ENCODE measurements around the gene ZGPAT. TPM values are rescaled to one million over a fixed set of nuclear protein-coding genes. Genes with fewer than 3 reads are reported as not detected.

ZGPAT gene
- total and polyA plus RNA-seq, 9 of the 15 experiments (the other 6 are each of a cell fraction or from before 2014, with no cell fraction given), result 0.14 to 26.6 (median 7.4) TPM

DNA sequence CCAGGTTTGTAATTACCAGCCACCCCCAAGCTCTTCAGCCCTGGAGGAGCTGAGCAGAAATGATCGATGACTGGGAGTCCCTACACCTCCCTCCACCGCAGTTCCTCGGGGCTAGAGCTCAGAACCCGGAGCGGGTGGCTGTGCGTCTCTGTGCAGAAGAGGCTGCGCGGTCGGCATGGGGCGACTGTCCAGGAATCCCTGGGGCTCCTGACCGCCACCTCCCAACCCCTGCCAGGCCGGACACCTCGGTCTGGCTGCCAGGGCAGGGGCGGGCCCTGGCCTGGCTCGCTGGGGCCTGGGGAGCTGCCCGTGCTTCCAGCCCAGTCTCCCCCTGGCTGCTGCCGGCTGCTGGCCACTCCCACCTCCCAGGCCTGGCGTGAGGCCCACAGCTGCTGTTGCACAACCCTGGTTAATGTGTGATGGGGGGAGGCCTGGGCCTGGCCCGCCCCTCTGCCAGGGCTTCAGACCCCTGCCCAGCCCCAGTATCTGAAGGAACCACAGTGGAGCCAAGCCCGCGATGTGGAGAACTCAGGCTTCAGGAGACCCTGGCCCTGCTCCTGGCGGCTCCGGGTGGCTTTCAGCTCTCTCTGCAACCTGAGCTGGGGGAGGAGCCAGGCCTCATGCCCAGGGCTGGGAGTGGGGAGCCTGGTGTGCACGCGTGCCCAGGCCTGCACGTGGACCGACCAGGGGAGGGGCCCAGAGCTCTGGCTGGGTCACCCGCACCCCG, 33.0 kb downstream of the ZGPAT start:
- peaks cover 11 to 78% of the 10 kb centered on the region in 2 experiments for H3K4me1 ChIP-seq (replicated peaks in 1 of 2; ENCODE audit: control insufficient read depth in 2 of 2, insufficient read depth in 2 of 2, low read length in 2 of 2)
- ATAC-seq (peak; percentile 80), FAIRE-seq (peak; percentile 93), DNase-seq (ENCODE audit: extremely low read depth in 1 of 4, low spot score in 3 of 4) (peak; percentile 65 to 87 (median 76))
- peaks cover 16% of the 10 kb centered on the region for H3K79me2 ChIP-seq (ENCODE audit: control insufficient read depth, insufficient read depth, low read length)
- ChIA-PET CTCF (ENCODE audit: low intra/inter-chr PET ratio) (no interaction called here), POLR2A (interaction anchor here (0.6 to 2.0 kb wide), 13 partner anchors 10 to 240 kb away, joined by 3 to 7 read pairs (median 3); partner anchors contain the start of genes ARFRP1, PRPF6 and ZGPAT)
- peak overlapping the region; percentile 66 for H3K4me3 ChIP-seq
- peaks cover 44% of the 10 kb centered on the region; the same call in 1 of the 3 replicates for H3K36me3 ChIP-seq (ENCODE audit: control insufficient read depth, insufficient read depth, low read length)
- H3K9ac ChIP-seq (ENCODE audit: insufficient read depth in 1 of 2, low read depth in 2 of 2, low read length in 2 of 2), result peak overlapping the region; percentile 82 to 96
- peak overlapping the region; percentile 70 for H2AFZ ChIP-seq (ENCODE audit: low read depth, low read length)
- H4K20me1 ChIP-seq (replicated peaks; ENCODE audit: control insufficient read depth, insufficient read depth, low read length), result no peaks in the 10 kb centered on the region; the same call in 1 of the 2 replicates
- peak overlapping the region; percentile 84 for H3K4me2 ChIP-seq (ENCODE audit: insufficient read depth, low read length)
- H3K9me3 ChIP-seq (replicated peaks; ENCODE audit: control insufficient read depth, insufficient read depth, low read depth, low read length), result no peaks in the 10 kb centered on the region
- intact Hi-C loops (cut with micrococcal nuclease), result no loop called here
- H3K9me1 ChIP-seq (ENCODE audit: control insufficient read depth, insufficient read depth, low read length), result no peaks in the 10 kb centered on the region
- BruUV-seq (replicated peaks), result TSS peak; percentile 44
- in situ Hi-C loops (cut with MboI), result no loop called here
- H3K27me3 ChIP-seq (ENCODE audit: control insufficient read depth in 2 of 2, insufficient read depth in 2 of 2, low read length in 2 of 2), result no peaks in the 10 kb centered on the region
- peak overlapping the region; percentile 82 for H3K27ac ChIP-seq (ENCODE audit: extremely low read depth, low read depth, low read length)
- under 1% methylated on average over 16 of the region's 29 CpGs for WGBS (ENCODE audit: insufficient coverage, low coverage, missing lambda C conversion rate)
- TF ChIP-seq KAT8 (IDR thresholded peaks at IDR 0.05; ENCODE audit: low read depth), result no peak
- no peak for TF ChIP-seq TBL1XR1 (IDR thresholded peaks at IDR 0.05; ENCODE audit: low read length in 2 of 2)
- TF ChIP-seq PURB (CRISPR knock-in tag; IDR thresholded peaks at IDR 0.05; ENCODE audit: low read depth), result no peak; the same call in 1 of the 2 replicates
- no peak for TF ChIP-seq PRPF4 (IDR thresholded peaks at IDR 0.05; ENCODE audit: insufficient read depth, low read depth, low read length, poor library complexity, severe bottlenecking)
- TF ChIP-seq HEY1 (CRISPR knock-in tag; IDR thresholded peaks at IDR 0.05; ENCODE audit: borderline replicate concordance), result no peak
- TF ChIP-seq, protein P1, sequence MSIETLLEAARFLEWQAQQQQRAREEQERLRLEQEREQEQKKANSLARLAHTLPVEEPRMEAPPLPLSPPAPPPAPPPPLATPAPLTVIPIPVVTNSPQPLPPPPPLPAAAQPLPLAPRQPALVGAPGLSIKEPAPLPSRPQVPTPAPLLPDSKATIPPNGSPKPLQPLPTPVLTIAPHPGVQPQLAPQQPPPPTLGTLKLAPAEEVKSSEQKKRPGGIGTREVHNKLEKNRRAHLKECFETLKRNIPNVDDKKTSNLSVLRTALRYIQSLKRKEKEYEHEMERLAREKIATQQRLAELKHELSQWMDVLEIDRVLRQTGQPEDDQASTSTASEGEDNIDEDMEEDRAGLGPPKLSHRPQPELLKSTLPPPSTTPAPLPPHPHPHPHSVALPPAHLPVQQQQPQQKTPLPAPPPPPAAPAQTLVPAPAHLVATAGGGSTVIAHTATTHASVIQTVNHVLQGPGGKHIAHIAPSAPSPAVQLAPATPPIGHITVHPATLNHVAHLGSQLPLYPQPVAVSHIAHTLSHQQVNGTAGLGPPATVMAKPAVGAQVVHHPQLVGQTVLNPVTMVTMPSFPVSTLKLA (conservative IDR thresholded peaks at IDR 0.05), result peak; percentile 83 to 88
- TF ChIP-seq, protein P2, sequence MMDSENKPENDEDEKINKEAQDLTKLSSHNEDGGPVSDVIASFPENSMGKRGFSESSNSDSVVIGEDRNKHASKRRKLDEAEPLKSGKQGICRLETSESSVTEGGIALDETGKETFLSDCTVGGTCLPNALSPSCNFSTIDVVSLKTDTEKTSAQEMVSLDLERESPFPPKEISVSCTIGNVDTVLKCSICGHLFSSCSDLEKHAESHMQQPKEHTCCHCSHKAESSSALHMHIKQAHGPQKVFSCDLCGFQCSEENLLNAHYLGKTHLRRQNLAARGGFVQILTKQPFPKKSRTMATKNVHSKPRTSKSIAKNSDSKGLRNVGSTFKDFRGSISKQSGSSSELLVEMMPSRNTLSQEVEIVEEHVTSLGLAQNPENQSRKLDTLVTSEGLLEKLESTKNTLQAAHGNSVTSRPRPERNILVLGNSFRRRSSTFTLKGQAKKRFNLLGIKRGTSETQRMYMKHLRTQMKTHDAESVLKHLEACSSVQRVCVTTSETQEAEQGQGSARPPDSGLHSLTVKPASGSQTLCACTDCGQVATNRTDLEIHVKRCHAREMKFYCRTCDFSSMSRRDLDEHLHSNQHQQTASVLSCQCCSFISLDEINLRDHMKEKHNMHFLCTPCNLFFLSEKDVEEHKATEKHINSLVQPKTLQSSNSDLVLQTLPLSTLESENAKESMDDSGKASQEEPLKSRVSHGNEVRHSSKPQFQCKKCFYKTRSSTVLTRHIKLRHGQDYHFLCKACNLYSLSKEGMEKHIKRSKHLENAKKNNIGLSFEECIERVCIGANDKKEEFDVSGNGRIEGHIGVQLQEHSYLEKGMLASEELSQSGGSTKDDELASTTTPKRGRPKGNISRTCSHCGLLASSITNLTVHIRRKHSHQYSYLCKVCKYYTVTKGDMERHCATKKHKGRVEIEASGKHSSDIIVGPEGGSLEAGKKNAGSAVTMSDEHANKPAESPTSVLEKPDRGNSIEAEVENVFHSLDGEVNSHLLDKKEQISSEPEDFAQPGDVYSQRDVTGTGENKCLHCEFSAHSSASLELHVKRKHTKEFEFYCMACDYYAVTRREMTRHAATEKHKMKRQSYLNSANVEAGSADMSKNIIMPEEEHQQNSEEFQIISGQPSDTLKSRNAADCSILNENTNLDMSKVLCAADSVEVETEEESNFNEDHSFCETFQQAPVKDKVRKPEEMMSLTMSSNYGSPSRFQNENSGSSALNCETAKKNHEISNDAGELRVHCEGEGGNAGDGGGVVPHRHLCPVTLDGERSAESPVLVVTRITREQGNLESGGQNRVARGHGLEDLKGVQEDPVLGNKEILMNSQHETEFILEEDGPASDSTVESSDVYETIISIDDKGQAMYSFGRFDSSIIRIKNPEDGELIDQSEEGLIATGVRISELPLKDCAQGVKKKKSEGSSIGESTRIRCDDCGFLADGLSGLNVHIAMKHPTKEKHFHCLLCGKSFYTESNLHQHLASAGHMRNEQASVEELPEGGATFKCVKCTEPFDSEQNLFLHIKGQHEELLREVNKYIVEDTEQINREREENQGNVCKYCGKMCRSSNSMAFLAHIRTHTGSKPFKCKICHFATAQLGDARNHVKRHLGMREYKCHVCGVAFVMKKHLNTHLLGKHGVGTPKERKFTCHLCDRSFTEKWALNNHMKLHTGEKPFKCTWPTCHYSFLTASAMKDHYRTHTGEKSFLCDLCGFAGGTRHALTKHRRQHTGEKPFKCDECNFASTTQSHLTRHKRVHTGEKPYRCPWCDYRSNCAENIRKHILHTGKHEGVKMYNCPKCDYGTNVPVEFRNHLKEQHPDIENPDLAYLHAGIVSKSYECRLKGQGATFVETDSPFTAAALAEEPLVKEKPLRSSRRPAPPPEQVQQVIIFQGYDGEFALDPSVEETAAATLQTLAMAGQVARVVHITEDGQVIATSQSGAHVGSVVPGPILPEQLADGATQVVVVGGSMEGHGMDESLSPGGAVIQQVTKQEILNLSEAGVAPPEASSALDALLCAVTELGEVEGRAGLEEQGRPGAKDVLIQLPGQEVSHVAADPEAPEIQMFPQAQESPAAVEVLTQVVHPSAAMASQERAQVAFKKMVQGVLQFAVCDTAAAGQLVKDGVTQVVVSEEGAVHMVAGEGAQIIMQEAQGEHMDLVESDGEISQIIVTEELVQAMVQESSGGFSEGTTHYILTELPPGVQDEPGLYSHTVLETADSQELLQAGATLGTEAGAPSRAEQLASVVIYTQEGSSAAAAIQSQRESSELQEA (IDR thresholded peaks at IDR 0.05; ENCODE audit: low read depth), result no peak
- 0 out of 2 replicates have a peak, but pooled peaks have one; percentile 20 for TF ChIP-seq XRCC5 (IDR thresholded peaks at IDR 0.05; ENCODE audit: low read depth, low read length)
- TF ChIP-seq ZNF780A (CRISPR knock-in tag; IDR thresholded peaks at IDR 0.05), result no peak
- peak; percentile 95 for TF ChIP-seq CHD1 (IDR thresholded peaks at IDR 0.05; ENCODE audit: low read length)
- TF ChIP-seq C11orf30 (IDR thresholded peaks at IDR 0.05; ENCODE audit: low read depth), result no peak
- TF ChIP-seq ZNF707 (CRISPR knock-in tag; conservative IDR thresholded peaks at IDR 0.05), result no peak
